A673 (cell line): ENCODE measurements around the gene BTG1. TPM values are rescaled to one million over a fixed set of nuclear protein-coding genes. Genes with fewer than 3 reads are reported as not detected.

Source experiments
- Bru-seq: library from RNA; stranded (reverse); fragments of 400-500 nt; gene quantifications from one replicate; lab custom pipeline; 2021; lab: Mats Ljungman, UMichigan
- BruChase-seq, 2 experiments: library from RNA; stranded (reverse); fragments of 400-500 nt; gene quantifications; one replicate each; lab custom pipeline; 2021; lab: Mats Ljungman, UMichigan
- BruUV-seq: library from RNA; stranded (reverse); fragments of 400-500 nt; replicated peaks from 2 replicates; lab custom pipeline; 2021; lab: Mats Ljungman, UMichigan
- CTCF ChIA-PET: fragments of 300-600 bp; sonication (Branson Sonifier 250); formaldehyde crosslinking; loops from one replicate; lab custom pipeline; 2022; ENCODE audit warnings: antibody characterized with exemption; lab: Charles Lee
- POLR2A ChIA-PET: fragments of 300-600 bp; sonication (Branson Sonifier 250); formaldehyde crosslinking; loops from one replicate; lab custom pipeline; 2022; ENCODE audit warnings: antibody characterized with exemption; ENCODE audit not compliant: low non-redundant PET; lab: Charles Lee
- DNase-seq: peaks from one replicate; pipeline ENCODE4 v3.0.0-alpha.2; 2015; ENCODE audit warnings: low spot score
- H3K27ac ChIP-seq: fragments of 200-600 bp; sonication (generic); 2 replicates; pipeline ENCODE4 v1.5.1; 2016; ENCODE audit warnings: mixed run types, low read depth, mild to moderate bottlenecking, mixed read lengths, antibody characterized with exemption, low read length; ENCODE audit not compliant: poor library complexity, severe bottlenecking
- H3K27me3 ChIP-seq: fragments of 200-600 bp; sonication (generic); replicated peaks from 2 replicates; pipeline ENCODE4 v1.6.1; 2017; ENCODE audit warnings: mixed run types, low read depth, mild to moderate bottlenecking, mixed read lengths, antibody characterized with exemption, low read length; ENCODE audit not compliant: insufficient read depth, poor library complexity
- H3K36me3 ChIP-seq: fragments of 200-600 bp; sonication (generic); 2 replicates; pipeline ENCODE4 v1.6.1; 2016; ENCODE audit warnings: mixed run types, mild to moderate bottlenecking, mixed read lengths, antibody characterized with exemption, low read length; ENCODE audit not compliant: insufficient read depth, poor library complexity, severe bottlenecking
- H3K4me1 ChIP-seq: fragments of 200-600 bp; sonication (generic); 2 replicates; pipeline ENCODE4 v1.6.1; 2017; ENCODE audit warnings: mixed run types, mild to moderate bottlenecking, mixed read lengths, antibody characterized with exemption, low read length; ENCODE audit not compliant: insufficient read depth, poor library complexity, severe bottlenecking
- H3K4me3 ChIP-seq: fragments of 200-600 bp; sonication (generic); 2 replicates; pipeline ENCODE4 v1.5.1; 2016; ENCODE audit warnings: low read depth, mixed run types, mild to moderate bottlenecking, mixed read lengths, low read length; ENCODE audit not compliant: poor library complexity, severe bottlenecking
- H3K9me3 ChIP-seq: fragments of 200-600 bp; sonication (generic); 2 replicates; pipeline ENCODE4 v1.6.1; 2016; ENCODE audit warnings: mixed run types, low read depth, mild to moderate bottlenecking, mixed read lengths, antibody characterized with exemption, low read length; ENCODE audit not compliant: poor library complexity, severe bottlenecking
- EZH2 ChIP-seq: fragments of 200-600 bp; sonication (generic); IDR thresholded peaks from 2 replicates; pipeline ENCODE4 v1.6.1; 2017; ENCODE audit warnings: borderline replicate concordance, low read depth, mild to moderate bottlenecking, mixed read lengths, antibody characterized with exemption, low read length; ENCODE audit not compliant: poor library complexity, severe bottlenecking
- intact Hi-C: fragments of 100-400 bp; cut with micrococcal nuclease; formaldehyde crosslinking; loops from one replicate; pipeline ENCODE4 v1.10.0; 2022; ENCODE audit not compliant: unreplicated experiment
- long read RNA-seq: library from polyadenylated mRNA; stranded (forward); transcript quantifications from one replicate; pipeline ENCODE4 v2.0.0, GENCODE V29; 2022
- total RNA-seq: library from RNA; stranded (reverse); gene quantifications from 2 replicates; pipeline ENCODE4 v1.2.3, GENCODE V29; 2021
- TF ChIP-seq, protein P1 (sequence below): fragments of 300-800, 200-600 bp; sonication (generic); conservative IDR thresholded peaks from 2 replicates; pipeline ENCODE4 v1.5.1; 2017; ENCODE audit warnings: low read depth, mild to moderate bottlenecking, antibody characterized with exemption, low read length, moderate library complexity, mixed read lengths

The BTG1 gene
- total RNA-seq (18.0 and 23.2 TPM in 2 replicates), Bru-seq, nascent RNA (percentile 91 among the genes with signal in this experiment), BruChase-seq, experiment 1, labeled RNA remaining after a 2-hour chase (percentile 95 among the genes with signal in this experiment), BruChase-seq, experiment 2, labeled RNA remaining after a 6-hour chase (percentile 60 among the genes with signal in this experiment)
- long read RNA-seq, full-length matches to known transcripts, result 17 of 18 reads
- long read RNA-seq, partial matches to known transcripts, result 0 of 18 reads
- long read RNA-seq, other reads (novel, unspliced or antisense), result 1 of 18 reads

DNA sequence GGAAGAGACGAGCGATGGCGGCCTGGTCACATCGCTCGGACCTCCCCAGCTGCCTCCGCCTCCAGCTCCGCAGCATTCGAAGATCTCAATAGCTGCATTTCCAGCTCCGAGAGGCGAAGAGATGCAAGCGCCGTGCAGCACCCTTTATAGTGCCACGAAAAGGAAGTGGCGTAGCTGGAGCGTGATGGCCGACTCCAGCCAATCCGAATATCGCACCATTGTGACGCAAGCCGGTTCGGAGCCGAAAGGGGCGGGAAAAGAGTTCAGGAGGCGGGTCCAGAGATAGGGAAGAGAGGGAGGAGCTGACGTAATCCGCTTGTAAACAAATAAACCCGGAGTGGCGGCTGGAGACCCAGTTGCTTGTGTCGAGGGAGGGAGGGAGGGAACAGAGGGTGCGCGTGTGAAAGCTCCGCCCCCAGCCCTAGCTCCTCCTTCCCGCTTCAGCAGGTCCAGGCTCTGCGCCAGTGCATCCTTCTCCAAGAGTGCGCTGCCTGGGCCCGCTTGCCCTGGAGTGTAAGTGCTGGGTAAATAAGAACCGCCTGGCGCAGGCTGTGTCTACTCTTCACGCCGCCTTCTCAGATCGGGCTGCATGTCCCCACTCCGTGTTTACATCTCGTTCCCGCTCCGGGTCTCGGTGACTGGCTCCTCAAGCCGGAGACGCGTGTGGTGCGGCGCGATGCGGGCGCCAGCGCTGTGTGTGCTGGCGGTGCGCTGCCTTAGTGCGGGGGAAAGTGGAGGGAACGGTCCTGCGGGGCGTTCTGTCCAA lies at the start of gene BTG1:
Gene BTG1, minus strand, starts transcription at position 116 of the 766 bp plus-strand sequence. CDS start 311 bp downstream, outside the sequence.
- ChIA-PET CTCF (interaction anchor here (0.9 to 1.0 kb wide), 2 partner anchors 9 to 334 kb away, joined by 4 to 5 read pairs; no protein-coding TSS in a partner anchor), POLR2A (interaction anchor here (0.5 to 1.5 kb wide), 10 partner anchors 9 to 296 kb away, joined by 3 to 19 read pairs (median 3); no protein-coding TSS in a partner anchor)
- H3K9me3 ChIP-seq, result no peaks in the 10 kb centered on the region
- H3K4me3 ChIP-seq, result peak within 1 kb of the TSS; percentile 96
- DNase-seq, result peak; percentile 99
- H3K27ac ChIP-seq, result peak within 1 kb of the TSS; percentile 93
- TF ChIP-seq, protein P1, sequence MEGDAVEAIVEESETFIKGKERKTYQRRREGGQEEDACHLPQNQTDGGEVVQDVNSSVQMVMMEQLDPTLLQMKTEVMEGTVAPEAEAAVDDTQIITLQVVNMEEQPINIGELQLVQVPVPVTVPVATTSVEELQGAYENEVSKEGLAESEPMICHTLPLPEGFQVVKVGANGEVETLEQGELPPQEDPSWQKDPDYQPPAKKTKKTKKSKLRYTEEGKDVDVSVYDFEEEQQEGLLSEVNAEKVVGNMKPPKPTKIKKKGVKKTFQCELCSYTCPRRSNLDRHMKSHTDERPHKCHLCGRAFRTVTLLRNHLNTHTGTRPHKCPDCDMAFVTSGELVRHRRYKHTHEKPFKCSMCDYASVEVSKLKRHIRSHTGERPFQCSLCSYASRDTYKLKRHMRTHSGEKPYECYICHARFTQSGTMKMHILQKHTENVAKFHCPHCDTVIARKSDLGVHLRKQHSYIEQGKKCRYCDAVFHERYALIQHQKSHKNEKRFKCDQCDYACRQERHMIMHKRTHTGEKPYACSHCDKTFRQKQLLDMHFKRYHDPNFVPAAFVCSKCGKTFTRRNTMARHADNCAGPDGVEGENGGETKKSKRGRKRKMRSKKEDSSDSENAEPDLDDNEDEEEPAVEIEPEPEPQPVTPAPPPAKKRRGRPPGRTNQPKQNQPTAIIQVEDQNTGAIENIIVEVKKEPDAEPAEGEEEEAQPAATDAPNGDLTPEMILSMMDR, result no peak
- intact Hi-C loops, result loop anchor here (2.0 kb wide), 3 partner anchors 63 to 569 kb away; no protein-coding TSS in a partner anchor
- no peaks in the 10 kb centered on the region for H3K27me3 ChIP-seq
- H3K4me1 ChIP-seq, result peaks cover 33% of the 10 kb centered on the region
- peaks cover 31% of the 10 kb centered on the region for H3K36me3 ChIP-seq
- no TSS peak for BruUV-seq

GRCh38 chr12:92194561-92194960 lies 48.9 kb upstream of the BTG1 start:
- CTCF ChIA-PET, result no interaction called here
- TF ChIP-seq EZH2, result no peak
- TF ChIP-seq, protein P1, result no peak
- Histone ChIP-seq H3K9me3 (no peaks in the 10 kb centered on the region), H3K4me3 (no peak overlapping the region), H3K36me3 (no peaks in the 10 kb centered on the region), H3K27ac (no peak overlapping the region), H3K4me1 (peaks cover 40% of the 10 kb centered on the region), H3K27me3 (no peaks in the 10 kb centered on the region)
- intact Hi-C loops, result no loop called here
- no peak for DNase-seq
- POLR2A ChIA-PET, result no interaction called here
- BruUV-seq, result no TSS peak

DNA sequence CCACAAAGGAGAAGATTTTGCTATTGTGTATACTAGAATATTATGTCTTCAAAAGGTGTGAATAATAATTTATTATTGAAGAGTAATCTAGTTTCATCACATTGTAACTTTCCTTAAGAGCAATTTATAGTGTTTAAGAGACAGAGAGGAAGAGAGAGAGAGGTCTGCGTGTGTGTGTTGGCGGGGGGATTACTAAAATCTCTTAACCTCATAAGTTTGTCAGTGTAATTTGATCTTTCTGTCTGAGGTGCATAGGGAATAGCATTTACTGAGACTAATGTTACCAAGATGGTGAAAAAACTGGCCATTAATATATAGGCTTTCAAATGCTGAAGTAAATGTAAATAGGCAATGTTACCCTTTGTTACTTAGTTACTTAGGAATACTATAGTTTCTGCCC lies 48.2 kb upstream of the BTG1 start:
- Histone ChIP-seq H3K27me3 (no peaks in the 10 kb centered on the region), H3K4me3 (no peak overlapping the region), H3K9me3 (no peaks in the 10 kb centered on the region), H3K36me3 (no peaks in the 10 kb centered on the region), H3K4me1 (peaks cover 40% of the 10 kb centered on the region), H3K27ac (no peak overlapping the region)
- intact Hi-C loops, result no loop called here
- POLR2A ChIA-PET, result no interaction called here
- no TSS peak for BruUV-seq
- CTCF ChIA-PET, result no interaction called here
- no peak for TF ChIP-seq EZH2
- TF ChIP-seq, protein P1, result no peak
- peak; percentile 17 for DNase-seq
